ENCODE results near the gene PTPRU. TPM values are rescaled to one million over a fixed set of nuclear protein-coding genes. Genes with fewer than 3 reads are reported as not detected.

PTPRU gene
- total and polyA plus RNA-seq, 9 donors: 8.0 to 14.6 (median 12.0) TPM

GRCh38 chr1:29322147-29322694 is 85.9 kb downstream of the PTPRU start:
- DNase-seq: no peak
- Histone ChIP-seq H3K27ac (ENCODE audit: low read length) (no peak overlapping the region), H3K4me3 (ENCODE audit: low read length) (no peak overlapping the region), H3K27me3 (ENCODE audit: control insufficient read depth, insufficient read depth, low read length) (no peaks in the 10 kb centered on the region), H3K4me1 (ENCODE audit: control insufficient read depth, insufficient read depth, low read length) (peaks cover 2% of the 10 kb centered on the region), H3K9me3 (replicated peaks; ENCODE audit: control insufficient read depth, low read depth, low read length) (no peaks in the 10 kb centered on the region), H3K36me3 (ENCODE audit: control insufficient read depth, insufficient read depth, low read length) (peaks cover 11% of the 10 kb centered on the region)
- 76% methylated on average over 8 of the region's 8 CpGs for WGBS (ENCODE audit: insufficient coverage)

GRCh38 chr1:29322861-29323585 is 86.7 kb downstream of the PTPRU start:
- Histone ChIP-seq H3K9me3 (replicated peaks; ENCODE audit: control insufficient read depth, low read depth, low read length) (no peaks in the 10 kb centered on the region), H3K27ac (ENCODE audit: low read length) (no peak overlapping the region), H3K4me1 (ENCODE audit: control insufficient read depth, insufficient read depth, low read length) (peaks cover 2% of the 10 kb centered on the region), H3K36me3 (ENCODE audit: control insufficient read depth, insufficient read depth, low read length) (peaks cover 6% of the 10 kb centered on the region), H3K4me3 (ENCODE audit: low read length) (no peak overlapping the region), H3K27me3 (ENCODE audit: control insufficient read depth, insufficient read depth, low read length) (no peaks in the 10 kb centered on the region)
- 77% methylated on average over 10 of the region's 12 CpGs for WGBS (ENCODE audit: insufficient coverage)
- DNase-seq: no peak

GRCh38 chr1:29323636-29324035 is 87.3 kb downstream of the PTPRU start:
- Histone ChIP-seq H3K4me1 (ENCODE audit: control insufficient read depth, insufficient read depth, low read length) (peaks cover 2% of the 10 kb centered on the region), H3K27me3 (ENCODE audit: control insufficient read depth, insufficient read depth, low read length) (no peaks in the 10 kb centered on the region), H3K27ac (ENCODE audit: low read length) (no peak overlapping the region), H3K4me3 (ENCODE audit: low read length) (no peak overlapping the region), H3K9me3 (replicated peaks; ENCODE audit: control insufficient read depth, low read depth, low read length) (no peaks in the 10 kb centered on the region), H3K36me3 (ENCODE audit: control insufficient read depth, insufficient read depth, low read length) (peaks cover 3% of the 10 kb centered on the region)
- DNase-seq: no peak
- 97% methylated on average over 8 of the region's 8 CpGs for WGBS (ENCODE audit: insufficient coverage)

- H3K4me3 ChIP-seq (ENCODE audit: low read length): no peak overlapping the region
- WGBS (ENCODE audit: insufficient coverage): 69% methylated on average over 8 of the region's 10 CpGs
- H3K36me3 ChIP-seq (ENCODE audit: control insufficient read depth, insufficient read depth, low read length): peaks cover 3% of the 10 kb centered on the region
- no peaks in the 10 kb centered on the region for H3K9me3 ChIP-seq (replicated peaks; ENCODE audit: control insufficient read depth, low read depth, low read length)
- peaks cover 2% of the 10 kb centered on the region for H3K4me1 ChIP-seq (ENCODE audit: control insufficient read depth, insufficient read depth, low read length)
- H3K27ac ChIP-seq (ENCODE audit: low read length): no peak overlapping the region
- H3K27me3 ChIP-seq (ENCODE audit: control insufficient read depth, insufficient read depth, low read length): no peaks in the 10 kb centered on the region
- DNase-seq: no peak
Observed at GRCh38 chr1:29324202-29324601, 87.9 kb downstream of the PTPRU start.

- H3K27ac ChIP-seq (ENCODE audit: low read length): no peak overlapping the region
- no peak for DNase-seq
- WGBS (ENCODE audit: insufficient coverage): 40% methylated on average over 15 of the region's 19 CpGs
- H3K27me3 ChIP-seq (ENCODE audit: control insufficient read depth, insufficient read depth, low read length): no peaks in the 10 kb centered on the region
- no peak overlapping the region for H3K4me3 ChIP-seq (ENCODE audit: low read length)
- no peaks in the 10 kb centered on the region for H3K9me3 ChIP-seq (replicated peaks; ENCODE audit: control insufficient read depth, low read depth, low read length)
- H3K4me1 ChIP-seq (ENCODE audit: control insufficient read depth, insufficient read depth, low read length): peaks cover 2% of the 10 kb centered on the region
- peaks cover 3% of the 10 kb centered on the region for H3K36me3 ChIP-seq (ENCODE audit: control insufficient read depth, insufficient read depth, low read length)
Observed at GRCh38 chr1:29324771-29325351, 88.5 kb downstream of the PTPRU start.

GRCh38 chr1:29325675-29326074 is 89.4 kb downstream of the PTPRU start:
- peak; percentile 20 for DNase-seq
- no peaks in the 10 kb centered on the region for H3K9me3 ChIP-seq (replicated peaks; ENCODE audit: control insufficient read depth, low read depth, low read length)
- peaks cover 2% of the 10 kb centered on the region for H3K4me1 ChIP-seq (ENCODE audit: control insufficient read depth, insufficient read depth, low read length)
- WGBS (ENCODE audit: insufficient coverage): 80% methylated on average over 2 of the region's 4 CpGs
- H3K36me3 ChIP-seq (ENCODE audit: control insufficient read depth, insufficient read depth, low read length): peaks cover 3% of the 10 kb centered on the region
- no peaks in the 10 kb centered on the region for H3K27me3 ChIP-seq (ENCODE audit: control insufficient read depth, insufficient read depth, low read length)
- no peak overlapping the region for H3K4me3 ChIP-seq (ENCODE audit: low read length)
- no peak overlapping the region for H3K27ac ChIP-seq (ENCODE audit: low read length)

- Histone ChIP-seq H3K36me3 (ENCODE audit: control insufficient read depth, insufficient read depth, low read length) (peaks cover 3% of the 10 kb centered on the region), H3K27me3 (ENCODE audit: control insufficient read depth, insufficient read depth, low read length) (no peaks in the 10 kb centered on the region), H3K4me3 (ENCODE audit: low read length) (no peak overlapping the region), H3K27ac (ENCODE audit: low read length) (no peak overlapping the region), H3K9me3 (replicated peaks; ENCODE audit: control insufficient read depth, low read depth, low read length) (no peaks in the 10 kb centered on the region), H3K4me1 (ENCODE audit: control insufficient read depth, insufficient read depth, low read length) (peaks cover 2% of the 10 kb centered on the region)
- DNase-seq: no peak
- 92% methylated on average over 1 of the region's 2 CpGs for WGBS (ENCODE audit: insufficient coverage)
Observed at GRCh38 chr1:29326123-29326522, 89.8 kb downstream of the PTPRU start.

GRCh38 chr1:29327223-29327935 is 91.1 kb downstream of the PTPRU start:
- Histone ChIP-seq H3K27ac (ENCODE audit: low read length) (no peak overlapping the region), H3K27me3 (ENCODE audit: control insufficient read depth, insufficient read depth, low read length) (peaks cover 4% of the 10 kb centered on the region), H3K4me1 (ENCODE audit: control insufficient read depth, insufficient read depth, low read length) (peaks cover 2% of the 10 kb centered on the region), H3K4me3 (ENCODE audit: low read length) (no peak overlapping the region), H3K36me3 (ENCODE audit: control insufficient read depth, insufficient read depth, low read length) (peaks cover 3% of the 10 kb centered on the region), H3K9me3 (replicated peaks; ENCODE audit: control insufficient read depth, low read depth, low read length) (no peaks in the 10 kb centered on the region)
- DNase-seq: no peak
- WGBS (ENCODE audit: insufficient coverage): 96% methylated on average over 5 of the region's 9 CpGs

- no peak overlapping the region for H3K4me3 ChIP-seq (ENCODE audit: low read length)
- H3K9me3 ChIP-seq (replicated peaks; ENCODE audit: control insufficient read depth, low read depth, low read length): no peaks in the 10 kb centered on the region
- DNase-seq: no peak
- WGBS (ENCODE audit: insufficient coverage): 89% methylated on average over 7 of the region's 9 CpGs
- peaks cover 2% of the 10 kb centered on the region for H3K4me1 ChIP-seq (ENCODE audit: control insufficient read depth, insufficient read depth, low read length)
- H3K27me3 ChIP-seq (ENCODE audit: control insufficient read depth, insufficient read depth, low read length): peaks cover 4% of the 10 kb centered on the region
- no peak overlapping the region for H3K27ac ChIP-seq (ENCODE audit: low read length)
- H3K36me3 ChIP-seq (ENCODE audit: control insufficient read depth, insufficient read depth, low read length): peaks cover 2% of the 10 kb centered on the region
Observed at GRCh38 chr1:29329022-29329775, 92.9 kb downstream of the PTPRU start.
